GM19099 (cell line): ENCODE measurements around the gene PSMD1.

Experiments
- POLR2A ChIP-seq: IDR thresholded peaks from 3 replicates; pipeline ENCODE4 v1.6.1; 2011; ENCODE audit warnings: low read depth; ENCODE audit not compliant: insufficient read length; ENCODE audit errors: extremely low read depth

PSMD1 gene

GRCh38 chr2:231117922-231118613 lies 61.4 kb downstream of the PSMD1 start:
- TF ChIP-seq POLR2A = no peak

- no peak for TF ChIP-seq POLR2A
These were observed 61.9 kb downstream of the PSMD1 start for GRCh38 chr2:231118614-231118942.

- TF ChIP-seq POLR2A = no peak
These were observed 66.8 kb downstream of the PSMD1 start for GRCh38 chr2:231123362-231123898.

- no peak for TF ChIP-seq POLR2A
These were observed 68.3 kb downstream of the PSMD1 start, which contains the start of gene HTR2B for GRCh38 chr2:231124838-231125568. HTR2B (minus strand) TSS chr2:231125042; CDS start chr2:231123764, 1,278 bp downstream.

- no peak for TF ChIP-seq POLR2A
These were observed 69.5 kb downstream of the PSMD1 start for GRCh38 chr2:231126123-231126522.

- no peak for TF ChIP-seq POLR2A
These were observed 70.8 kb downstream of the PSMD1 start for GRCh38 chr2:231127480-231127879.

- no peak for TF ChIP-seq POLR2A
These were observed 71.3 kb downstream of the PSMD1 start for GRCh38 chr2:231127936-231128335.

GRCh38 chr2:231128541-231128940 lies 71.9 kb downstream of the PSMD1 start:
- TF ChIP-seq POLR2A = no peak

- TF ChIP-seq POLR2A = no peak
These were observed 72.5 kb downstream of the PSMD1 start for GRCh38 chr2:231129216-231129615.

GRCh38 chr2:231130336-231131056 lies 73.8 kb downstream of the PSMD1 start:
- TF ChIP-seq POLR2A = no peak

- no peak for TF ChIP-seq POLR2A
These were observed 75.5 kb downstream of the PSMD1 start for GRCh38 chr2:231132129-231132528.

GRCh38 chr2:231133365-231134099 lies 76.9 kb downstream of the PSMD1 start:
- TF ChIP-seq POLR2A = no peak

GRCh38 chr2:231134910-231135655 lies 78.4 kb downstream of the PSMD1 start:
- TF ChIP-seq POLR2A = no peak

GRCh38 chr2:231138699-231139098 lies 82.0 kb downstream of the PSMD1 start:
- TF ChIP-seq POLR2A = no peak
